ENCODE measurements around the gene TNS1. TPM values are rescaled to one million over a fixed set of nuclear protein-coding genes. Genes with fewer than 3 reads are reported as not detected.

The TNS1 gene
- polyA plus RNA-seq, 1 experiment, result 19.7 TPM

- DNase-seq (ENCODE audit: low read depth, low spot score), result no peak
- ChIA-PET POLR2A (interaction anchor here (1.2 to 1.7 kb wide), 2 partner anchors 8 to 63 kb away, joined by 3 to 5 read pairs; no protein-coding TSS in a partner anchor), CTCF (interaction anchor here (0.6 to 2.3 kb wide), 3 partner anchors 17 to 41 kb away, joined by 3 to 8 read pairs (median 3); no protein-coding TSS in a partner anchor)
- Histone ChIP-seq H3K4me3 (ENCODE audit: low read depth, low read length) (no peak overlapping the region), H3K27ac (ENCODE audit: low read depth, low read length) (peak overlapping the region; percentile 93), H3K9me3 (ENCODE audit: control insufficient read depth, insufficient read depth, low read length) (no peaks in the 10 kb centered on the region), H3K27me3 (ENCODE audit: control insufficient read depth, insufficient read depth, low read length) (no peaks in the 10 kb centered on the region)
- TF ChIP-seq CTCF (IDR thresholded peaks at IDR 0.05; ENCODE audit: low read depth, low read length), result no peak
Observed at GRCh38 chr2:217903142-217903858, 99.5 kb downstream of the TNS1 start.

GRCh38 chr2:217902379-217903141, 100.2 kb downstream of the TNS1 start:
- no peaks in the 10 kb centered on the region for H3K27me3 ChIP-seq (ENCODE audit: control insufficient read depth, insufficient read depth, low read length)
- no peak for DNase-seq (ENCODE audit: low read depth, low spot score)
- ChIA-PET POLR2A (interaction anchor here (1.0 to 1.7 kb wide), 3 partner anchors 9 to 97 kb away, joined by 3 to 5 read pairs (median 3); no protein-coding TSS in a partner anchor), CTCF (interaction anchor here (0.6 to 2.3 kb wide), 7 partner anchors 16 to 117 kb away, joined by 3 to 8 read pairs (median 3); no protein-coding TSS in a partner anchor)
- no peak overlapping the region for H3K4me3 ChIP-seq (ENCODE audit: low read depth, low read length)
- no peak for TF ChIP-seq CTCF (IDR thresholded peaks at IDR 0.05; ENCODE audit: low read depth, low read length)
- peak overlapping the region; percentile 93 for H3K27ac ChIP-seq (ENCODE audit: low read depth, low read length)
- H3K9me3 ChIP-seq (ENCODE audit: control insufficient read depth, insufficient read depth, low read length), result no peaks in the 10 kb centered on the region

GRCh38 chr2:217901835-217902378, 100.9 kb downstream of the TNS1 start:
- peak overlapping the region; percentile 93 for H3K27ac ChIP-seq (ENCODE audit: low read depth, low read length)
- ChIA-PET CTCF (interaction anchor here (0.6 to 2.0 kb wide), 6 partner anchors 15 to 116 kb away, joined by 3 to 11 read pairs (median 4); no protein-coding TSS in a partner anchor), POLR2A (interaction anchor here (0.6 to 1.7 kb wide), 4 partner anchors 10 to 98 kb away, joined by 3 to 5 read pairs (median 3); no protein-coding TSS in a partner anchor)
- no peaks in the 10 kb centered on the region for H3K27me3 ChIP-seq (ENCODE audit: control insufficient read depth, insufficient read depth, low read length)
- no peaks in the 10 kb centered on the region for H3K9me3 ChIP-seq (ENCODE audit: control insufficient read depth, insufficient read depth, low read length)
- H3K4me3 ChIP-seq (ENCODE audit: low read depth, low read length), result peak overlapping the region; percentile 51
- TF ChIP-seq CTCF (IDR thresholded peaks at IDR 0.05; ENCODE audit: low read depth, low read length), result no peak
- peak; percentile 59 for DNase-seq (ENCODE audit: low read depth, low spot score)

- no peak for TF ChIP-seq CTCF (IDR thresholded peaks at IDR 0.05; ENCODE audit: low read depth, low read length)
- no peaks in the 10 kb centered on the region for H3K27me3 ChIP-seq (ENCODE audit: control insufficient read depth, insufficient read depth, low read length)
- no peaks in the 10 kb centered on the region for H3K9me3 ChIP-seq (ENCODE audit: control insufficient read depth, insufficient read depth, low read length)
- H3K27ac ChIP-seq (ENCODE audit: low read depth, low read length), result peak overlapping the region; percentile 93
- ChIA-PET CTCF (interaction anchor here (0.6 to 2.0 kb wide), 5 partner anchors 14 to 116 kb away, joined by 3 to 11 read pairs (median 4); no protein-coding TSS in a partner anchor), POLR2A (interaction anchor here (0.6 to 1.7 kb wide), 4 partner anchors 10 to 99 kb away, joined by 3 to 5 read pairs (median 3); no protein-coding TSS in a partner anchor)
- DNase-seq (ENCODE audit: low read depth, low spot score), result no peak
- peak overlapping the region; percentile 51 for H3K4me3 ChIP-seq (ENCODE audit: low read depth, low read length)
Observed at GRCh38 chr2:217901400-217901799, 101.4 kb downstream of the TNS1 start.

All from AG04450 (cell line).